GM19351 (cell line): ENCODE results near the gene SFMBT1.
"Not testable (repeated sequence)": the region's sequence is repeated elsewhere in the genome, so short reads cannot be mapped to it uniquely, and the experiment has no call there.

ENCODE experiments used
- ATAC-seq: cut with Tn5 transposase; IDR thresholded peaks from one replicate; pipeline ENCODE4 v1.9.1; 2021; ENCODE audit warnings: mild to moderate bottlenecking, moderate library complexity; ENCODE audit not compliant: unreplicated experiment

SFMBT1 gene

GRCh38 chr3:53073553-53074365 lies 27.9 kb upstream of the SFMBT1 start:
- ATAC-seq: no peak

GRCh38 chr3:53072653-53073552 lies 27.0 kb upstream of the SFMBT1 start:
- ATAC-seq: peak; percentile 92

- no peak for ATAC-seq
Observed at GRCh38 chr3:53071882-53072431, 26.1 kb upstream of the SFMBT1 start.

GRCh38 chr3:53069422-53070068 lies 23.7 kb upstream of the SFMBT1 start:
- ATAC-seq: no peak

- no peak for ATAC-seq
Observed at GRCh38 chr3:53068176-53068575, 22.3 kb upstream of the SFMBT1 start.

- no peak for ATAC-seq
Observed at GRCh38 chr3:53067567-53067966, 21.7 kb upstream of the SFMBT1 start.

GRCh38 chr3:53065841-53066480 lies 20.1 kb upstream of the SFMBT1 start:
- no peak for ATAC-seq

GRCh38 chr3:53062905-53063304 lies 17.0 kb upstream of the SFMBT1 start:
- no peak for ATAC-seq

- ATAC-seq: no peak
Observed at GRCh38 chr3:53056442-53056841, 10.6 kb upstream of the SFMBT1 start.

- not testable (repeated sequence) for ATAC-seq
Observed at GRCh38 chr3:53054233-53054632, 8.4 kb upstream of the SFMBT1 start.

GRCh38 chr3:53051929-53052328 lies 6.1 kb upstream of the SFMBT1 start:
- ATAC-seq: no peak

- ATAC-seq: no peak
Observed at GRCh38 chr3:53049987-53050386, 4.1 kb upstream of the SFMBT1 start.

- peak; percentile 27 for ATAC-seq
Observed at GRCh38 chr3:53046171-53047170, 598 bp upstream of the SFMBT1 start.

- peak; percentile 48 for ATAC-seq
Observed at GRCh38 chr3:53044711-53045517, 959 bp downstream of the SFMBT1 start.

GRCh38 chr3:53044371-53044710 lies 1.5 kb downstream of the SFMBT1 start:
- no peak for ATAC-seq

- no peak for ATAC-seq
Observed at GRCh38 chr3:53043738-53044137, 2.1 kb downstream of the SFMBT1 start.

GRCh38 chr3:53042651-53043050 lies 3.2 kb downstream of the SFMBT1 start:
- no peak for ATAC-seq

GRCh38 chr3:53040351-53040820 lies 5.5 kb downstream of the SFMBT1 start:
- no peak for ATAC-seq

- no peak for ATAC-seq
Observed at GRCh38 chr3:53039376-53039752, 6.5 kb downstream of the SFMBT1 start.
